ENCODE measurements around the gene B4GALT5. TPM values are rescaled to one million over a fixed set of nuclear protein-coding genes. Genes with fewer than 3 reads are reported as not detected.
"Not testable (repeated sequence)": the region's sequence is repeated elsewhere in the genome, so short reads cannot be mapped to it uniquely, and the experiment has no call there.

The B4GALT5 gene
- total RNA-seq (100 to 1,000 TPM in 2 of 4 donors, 10 to 100 TPM in 2; 49.3 to 284 (median 92.5) TPM), polyA plus RNA-seq (10 to 100 TPM; 32.0 to 75.3 (median 72.3) TPM)
- long read RNA-seq, donor 1, full-length matches to known transcripts, result 19 of 57 reads
- long read RNA-seq, donor 1, partial matches to known transcripts, result 2 of 57 reads
- long read RNA-seq, donor 1, other reads (novel, unspliced or antisense), result 36 of 57 reads
- long read RNA-seq, donor 2, full-length matches to known transcripts, result 25 of 59 reads
- long read RNA-seq, donor 2, partial matches to known transcripts, result 1 of 59 reads
- long read RNA-seq, donor 2, other reads (novel, unspliced or antisense), result 33 of 59 reads

- 4 to 12% (median 5%) methylated on average over 25 to 69 of the region's 70 CpGs for WGBS, 3 donors
- H3K9me3 ChIP-seq, result no peaks in the 10 kb centered on the region
- intact Hi-C loops (cut with DNase I), result loop anchor here (5.0 kb wide), 1 partner anchor 98 kb away; the partner anchor contains the start of gene SLC9A8 (in 2 of the 2)
- peak within 1 kb of the TSS; percentile 90 for H3K4me3 ChIP-seq
- no peak for TF ChIP-seq CTCF (IDR thresholded peaks at IDR 0.05)
- H3K27ac ChIP-seq, result peak within 1 kb of the TSS; percentile 94
- H3K4me1 ChIP-seq, result peaks cover 45% of the 10 kb centered on the region
- H3K36me3 ChIP-seq (ENCODE audit: insufficient read depth in 1 of 2, low read depth in 1 of 2), result no peaks in the 10 kb centered on the region
- DNase-seq (peak; percentile 76 to 86), ATAC-seq (peak; percentile 59 to 71 (median 67))
- no peaks in the 10 kb centered on the region for H3K27me3 ChIP-seq (ENCODE audit: insufficient read depth in 3 of 3, low read length in 2 of 3)
Measured at GRCh38 chr20:49713753-49714712, at the start of gene B4GALT5. Gene B4GALT5 (minus strand): TSS chr20:49713878. CDS start chr20:49713690, 188 bp downstream.

GRCh38 chr20:49762940-49763766, 49.5 kb upstream of the B4GALT5 start:
- TF ChIP-seq CTCF (IDR thresholded peaks at IDR 0.05), result no peak
- Histone ChIP-seq H3K4me3 (no peak overlapping the region), H3K27ac (peak overlapping the region; percentile 31), H3K9me3 (no peaks in the 10 kb centered on the region), H3K4me1 (peaks cover 11% of the 10 kb centered on the region), H3K36me3 (ENCODE audit: insufficient read depth in 1 of 2, low read depth in 1 of 2) (no peaks in the 10 kb centered on the region), H3K27me3 (ENCODE audit: insufficient read depth in 3 of 3, low read length in 2 of 3) (no peaks in the 10 kb centered on the region)
- WGBS, 3 donors, result 83 to 90% (median 87%) methylated on average over 12 of the region's 12 CpGs
- ATAC-seq, result no peak
- no peak for DNase-seq
- intact Hi-C loops (cut with DNase I), result no loop called here

GRCh38 chr20:49761888-49762287, 48.2 kb upstream of the B4GALT5 start:
- intact Hi-C loops (cut with DNase I); H3K27me3 ChIP-seq (ENCODE audit: insufficient read depth in 3 of 3, low read length in 2 of 3); DNase-seq; H3K36me3 ChIP-seq (ENCODE audit: insufficient read depth in 1 of 2, low read depth in 1 of 2); H3K9me3 ChIP-seq; ATAC-seq; H3K4me1 ChIP-seq; H3K4me3 ChIP-seq; H3K27ac ChIP-seq: not testable (repeated sequence)
- 89 to 96% (median 95%) methylated on average over 6 to 7 of the region's 7 CpGs for WGBS, 3 donors

GRCh38 chr20:49759266-49759950, 45.7 kb upstream of the B4GALT5 start:
- Histone ChIP-seq H3K27ac (no peak overlapping the region), H3K36me3 (ENCODE audit: insufficient read depth in 1 of 2, low read depth in 1 of 2) (no peaks in the 10 kb centered on the region), H3K4me3 (no peak overlapping the region), H3K4me1 (no peaks in the 10 kb centered on the region), H3K9me3 (no peaks in the 10 kb centered on the region), H3K27me3 (ENCODE audit: insufficient read depth in 3 of 3, low read length in 2 of 3) (no peaks in the 10 kb centered on the region)
- 63 to 75% (median 63%) methylated on average over 7 of the region's 7 CpGs for WGBS, 3 donors
- no peak for DNase-seq
- no peak for TF ChIP-seq CTCF (IDR thresholded peaks at IDR 0.05)
- peak; percentile 23 to 66 (median 28) for ATAC-seq
- intact Hi-C loops (cut with DNase I), result no loop called here

All from psoas muscle (tissue), 8 donors.